Measurements from ENCODE around the gene CEMIP2.

- no peak for TF ChIP-seq POLR2AphosphoS5 (IDR thresholded peaks at IDR 0.05; ENCODE audit: borderline replicate concordance, low read depth, low read length)
- TF ChIP-seq EZH2 (IDR thresholded peaks at IDR 0.05) = no peak
These were observed 130.4 kb downstream of the CEMIP2 start for GRCh38 chr9:71637926-71638325.
